ENCODE results near the gene ERLIN1. TPM values are rescaled to one million over a fixed set of nuclear protein-coding genes. Genes with fewer than 3 reads are reported as not detected.

The ERLIN1 gene
- total and polyA plus RNA-seq, 4 donors, result 21.7 to 85.4 (median 70.0) TPM

GRCh38 chr10:100135486-100135885 lies 50.3 kb downstream of the ERLIN1 start (continued):
- TF ChIP-seq TAF1 (conservative IDR thresholded peaks at IDR 0.05) (no peak), RAD21 (IDR thresholded peaks at IDR 0.05) (no peak), GABPA (IDR thresholded peaks at IDR 0.05 in 1 of 2, conservative IDR thresholded peaks at IDR 0.05 in 1 of 2) (no peak)

GRCh38 chr10:100133801-100134200 lies 52.0 kb downstream of the ERLIN1 start:
- no peak overlapping the region for H3K9ac ChIP-seq (ENCODE audit: low read depth in 1 of 2, low read length in 2 of 2)
- no peaks in the 10 kb centered on the region for H3K27me3 ChIP-seq (ENCODE audit: control insufficient read depth in 4 of 4, insufficient read depth in 4 of 4, low read length in 3 of 4)
- 96% methylated on average over 1 of the region's 1 CpG for WGBS
- H3K36me3 ChIP-seq (ENCODE audit: control insufficient read depth in 4 of 4, insufficient read depth in 3 of 4, low read depth in 1 of 4, low read length in 3 of 4), result no peaks in the 10 kb centered on the region
- H3K9me3 ChIP-seq (ENCODE audit: control insufficient read depth in 4 of 4, low read length in 3 of 4), result no peaks in the 10 kb centered on the region
- no peaks in the 10 kb centered on the region for H3K4me1 ChIP-seq (ENCODE audit: control insufficient read depth in 4 of 4, insufficient read depth in 4 of 4, low read length in 3 of 4)
- no peak overlapping the region for H3K27ac ChIP-seq (ENCODE audit: low read depth in 1 of 2, low read length in 2 of 2)
- no peak for DNase-seq (ENCODE audit: low spot score)
- no peak overlapping the region for H3K4me3 ChIP-seq (ENCODE audit: low read depth in 1 of 3, low read length in 3 of 3)
- TF ChIP-seq ATF3 (IDR thresholded peaks at IDR 0.05), result no peak
- TF ChIP-seq HNF4A (conservative IDR thresholded peaks at IDR 0.05), result no peak

- no peak for TF ChIP-seq JUND (IDR thresholded peaks at IDR 0.05)
- no peak for TF ChIP-seq NR2F2 (IDR thresholded peaks at IDR 0.05)
- TF ChIP-seq YY1 (IDR thresholded peaks at IDR 0.05), result no peak
- no peak for TF ChIP-seq HNF4A (conservative IDR thresholded peaks at IDR 0.05)
- TF ChIP-seq RAD21 (IDR thresholded peaks at IDR 0.05), result no peak
- no peak for TF ChIP-seq EGR1 (IDR thresholded peaks at IDR 0.05; ENCODE audit: low read depth in 2 of 2)
- TF ChIP-seq ZBTB33 (IDR thresholded peaks at IDR 0.05), result no peak
- no peak for TF ChIP-seq MAX (IDR thresholded peaks at IDR 0.05)
- TF ChIP-seq GABPA (IDR thresholded peaks at IDR 0.05 in 1 of 2, conservative IDR thresholded peaks at IDR 0.05 in 1 of 2), result no peak
- no peak for TF ChIP-seq ATF3 (IDR thresholded peaks at IDR 0.05)
- TF ChIP-seq FOXA1 (IDR thresholded peaks at IDR 0.05), result no peak
- no peak for TF ChIP-seq CTCF (IDR thresholded peaks at IDR 0.05; ENCODE audit: low read depth, low read length, missing input control)
- no peak for TF ChIP-seq FOXA2 (IDR thresholded peaks at IDR 0.05)
- TF ChIP-seq HNF4G (IDR thresholded peaks at IDR 0.05), result no peak
- TF ChIP-seq REST (IDR thresholded peaks at IDR 0.05), result no peak
- TF ChIP-seq TAF1 (conservative IDR thresholded peaks at IDR 0.05), result no peak
- TF ChIP-seq SP1 (IDR thresholded peaks at IDR 0.05), result no peak
- no peak for TF ChIP-seq RXRA (IDR thresholded peaks at IDR 0.05)
- DNase-seq (ENCODE audit: low spot score), result no peak
- Histone ChIP-seq H3K4me3 (ENCODE audit: low read depth in 1 of 3, low read length in 3 of 3) (no peak overlapping the region), H3K27me3 (ENCODE audit: control insufficient read depth in 4 of 4, insufficient read depth in 4 of 4, low read length in 3 of 4) (no peaks in the 10 kb centered on the region), H3K36me3 (ENCODE audit: control insufficient read depth in 4 of 4, insufficient read depth in 3 of 4, low read depth in 1 of 4, low read length in 3 of 4) (no peaks in the 10 kb centered on the region), H3K4me1 (ENCODE audit: control insufficient read depth in 4 of 4, insufficient read depth in 4 of 4, low read length in 3 of 4) (no peaks in the 10 kb centered on the region), H3K9me3 (ENCODE audit: control insufficient read depth in 4 of 4, low read length in 3 of 4) (no peaks in the 10 kb centered on the region), H3K27ac (ENCODE audit: low read depth in 1 of 2, low read length in 2 of 2) (no peak overlapping the region), H3K9ac (ENCODE audit: low read depth in 1 of 2, low read length in 2 of 2) (no peak overlapping the region)
- WGBS, result 90% methylated on average over 2 of the region's 2 CpGs
Observed at GRCh38 chr10:100132427-100132826, 53.4 kb downstream of the ERLIN1 start.
